Natural killer cell (primary cell): ENCODE results near the gene SOAT2. TPM values are rescaled to one million over a fixed set of nuclear protein-coding genes. Genes with fewer than 3 reads are reported as not detected.
"Not testable (repeated sequence)": the region's sequence is repeated elsewhere in the genome, so short reads cannot be mapped to it uniquely, and the experiment has no call there.

Experiments used
- ATAC-seq, 3 donors: fragments of 150-1000 bp in 2 of 3; fragments of 200-7000 bp in 1 of 3; cut with Tn5 transposase; 1 replicate in 1 of 3; 2 replicates in 2 of 3; pipeline ENCODE4 v1.10.0; 2021; ENCODE audit warnings: mild to moderate bottlenecking in 2 of 3, moderate library complexity in 2 of 3
- DNase-seq, 2 donors: peaks; one replicate each; pipeline versions ENCODE4 v3.0.0 to v3.0.0-alpha.2; 2013 to 2021; ENCODE audit warnings: mixed read lengths in 1 of 2
- H3K27ac ChIP-seq: one replicate; pipeline ENCODE4 v1.5.1; 2013; ENCODE audit warnings: mild to moderate bottlenecking, low read length
- H3K27me3 ChIP-seq: one replicate; pipeline ENCODE4 v1.6.1; 2013; ENCODE audit warnings: low read length; ENCODE audit not compliant: control insufficient read depth, insufficient read depth
- H3K36me3 ChIP-seq: one replicate; pipeline ENCODE4 v1.6.1; 2013; ENCODE audit warnings: low read length; ENCODE audit not compliant: control insufficient read depth, insufficient read depth
- H3K4me1 ChIP-seq: one replicate; pipeline ENCODE4 v1.6.1; 2013; ENCODE audit warnings: low read length; ENCODE audit not compliant: control insufficient read depth, insufficient read depth
- H3K4me3 ChIP-seq: one replicate; pipeline ENCODE4 v1.5.1; 2013; ENCODE audit warnings: low read length
- H3K9me3 ChIP-seq: one replicate; pipeline ENCODE4 v1.6.1; 2013; ENCODE audit warnings: low read length; ENCODE audit not compliant: control insufficient read depth, insufficient read depth
- H3K27ac Mint-ChIP-seq, 2 donors: one replicate each; pipeline ENCODE4 v1.8.0; 2022; ENCODE audit warnings: mild to moderate bottlenecking in 2 of 2, mixed read lengths in 2 of 2, moderate library complexity in 1 of 2
- H3K27me3 Mint-ChIP-seq, 2 donors: one replicate each; pipeline ENCODE4 v1.8.0; 2022; ENCODE audit warnings: low read depth in 2 of 2, mixed read lengths in 2 of 2
- H3K36me3 Mint-ChIP-seq: one replicate; pipeline ENCODE4 v1.8.0; 2022; ENCODE audit warnings: mixed read lengths
- H3K4me1 Mint-ChIP-seq, 2 donors: one replicate each; pipeline ENCODE4 v1.8.0; 2022; ENCODE audit warnings: mixed read lengths in 2 of 2
- H3K4me3 Mint-ChIP-seq: one replicate; pipeline ENCODE4 v1.8.0; 2022; ENCODE audit warnings: mild to moderate bottlenecking, moderate library complexity, mixed read lengths
- H3K9me3 Mint-ChIP-seq, 2 donors: one replicate each; pipeline ENCODE4 v1.8.0; 2022; ENCODE audit warnings: mixed read lengths in 2 of 2
- CTCF ChIP-seq: fragments of 200-600 bp; IDR thresholded peaks from one replicate; pipeline ENCODE4 v1.8.0; 2022; ENCODE audit warnings: antibody characterized with exemption
- WGBS: methylation state at CpG from one replicate; pipeline ENCODE4 v1.1.7; 2013; ENCODE audit warnings: missing lambda C conversion rate; ENCODE audit not compliant: insufficient coverage; 5-methylcytosine and 5-hydroxymethylcytosine counted together
- intact Hi-C: fragments of 100-400 bp; cut with micrococcal nuclease; formaldehyde crosslinking; loops from one replicate; pipeline ENCODE4 v1.14.2; 2022
- total RNA-seq, 4 donors: library from RNA; stranded (reverse); fragments of 120-200 nt in 1 of 4; gene quantifications; one replicate each; pipeline versions ENCODE4 v1.2.3 to v1.2.4, GENCODE V29; 2013 to 2022

SOAT2 gene
- total RNA-seq, 3 donors from 2014 or later (not counting 1 experiment from before 2014, with no cell fraction given): not detected

GRCh38 chr12:53093777-53094393 lies 9.4 kb upstream of the SOAT2 start:
- H3K27me3 ChIP-seq: peaks cover 3% of the 10 kb centered on the region
- H3K36me3 ChIP-seq: no peaks in the 10 kb centered on the region
- peaks cover 26% of the 10 kb centered on the region for H3K4me1 ChIP-seq
- H3K9me3 ChIP-seq: no peaks in the 10 kb centered on the region
- TF ChIP-seq CTCF: no peak
- no peak overlapping the region for H3K27ac ChIP-seq
- H3K27me3 Mint-ChIP-seq: peaks cover 0 to 15% of the 10 kb centered on the region in 2 donors
- no peak overlapping the region for H3K4me3 ChIP-seq
- H3K36me3 Mint-ChIP-seq: no peaks in the 10 kb centered on the region
- peaks cover 8 to 21% of the 10 kb centered on the region in 2 donors for H3K4me1 Mint-ChIP-seq
- DNase-seq (no peak), ATAC-seq (no peak)
- H3K27ac Mint-ChIP-seq: no peak overlapping the region
- intact Hi-C loops: no loop called here
- WGBS: 70% methylated on average over 6 of the region's 6 CpGs
- H3K9me3 Mint-ChIP-seq: no peaks in the 10 kb centered on the region
- H3K4me3 Mint-ChIP-seq: no peak overlapping the region

GRCh38 chr12:53094394-53094787 lies 8.9 kb upstream of the SOAT2 start:
- Mint-ChIP-seq H3K27ac (no peak overlapping the region), H3K36me3 (no peaks in the 10 kb centered on the region), H3K4me1 (peaks cover 13 to 26% of the 10 kb centered on the region in 2 donors), H3K27me3 (peaks cover 0 to 14% of the 10 kb centered on the region in 2 donors), H3K4me3 (no peak overlapping the region), H3K9me3 (no peaks in the 10 kb centered on the region)
- H3K36me3 ChIP-seq: no peaks in the 10 kb centered on the region
- no peaks in the 10 kb centered on the region for H3K9me3 ChIP-seq
- WGBS: 82% methylated on average over 5 of the region's 6 CpGs
- DNase-seq (no peak), ATAC-seq (no peak)
- intact Hi-C loops: no loop called here
- no peak for TF ChIP-seq CTCF
- H3K4me1 ChIP-seq: peaks cover 31% of the 10 kb centered on the region
- no peak overlapping the region for H3K27ac ChIP-seq
- H3K4me3 ChIP-seq: no peak overlapping the region
- peaks cover 3% of the 10 kb centered on the region for H3K27me3 ChIP-seq

- intact Hi-C loops, H3K27ac Mint-ChIP-seq, ATAC-seq, H3K36me3 ChIP-seq, H3K9me3 Mint-ChIP-seq, H3K27ac ChIP-seq, DNase-seq, H3K4me3 Mint-ChIP-seq, H3K4me3 ChIP-seq, H3K27me3 ChIP-seq, H3K9me3 ChIP-seq, H3K36me3 Mint-ChIP-seq: not testable (repeated sequence)
- peaks cover 0 to 14% of the 10 kb centered on the region in 2 donors for H3K27me3 Mint-ChIP-seq
- H3K4me1 Mint-ChIP-seq: peaks cover 14 to 29% of the 10 kb centered on the region in 2 donors
- peaks cover 32% of the 10 kb centered on the region for H3K4me1 ChIP-seq
- 89% methylated on average over 4 of the region's 5 CpGs for WGBS
Measured at GRCh38 chr12:53094796-53095595, 8.3 kb upstream of the SOAT2 start.

GRCh38 chr12:53095596-53095895 lies 7.7 kb upstream of the SOAT2 start:
- H3K4me3 Mint-ChIP-seq, H3K9me3 ChIP-seq, H3K27ac Mint-ChIP-seq, DNase-seq, H3K9me3 Mint-ChIP-seq, intact Hi-C loops, ATAC-seq, H3K27ac ChIP-seq, H3K36me3 Mint-ChIP-seq, H3K36me3 ChIP-seq, H3K4me3 ChIP-seq, H3K27me3 ChIP-seq: not testable (repeated sequence)
- H3K4me1 Mint-ChIP-seq: peaks cover 14 to 29% of the 10 kb centered on the region in 2 donors
- peaks cover 0 to 14% of the 10 kb centered on the region in 2 donors for H3K27me3 Mint-ChIP-seq
- H3K4me1 ChIP-seq: peaks cover 32% of the 10 kb centered on the region
- WGBS: 94% methylated on average over 1 of the region's 3 CpGs
